HL-60/S4 treated with phorbol 12-myristate 13-acetate at 8.2 ng/mL for 4 days and 3 days (cell line): ENCODE results near the gene CNTNAP3.
"Not testable (repeated sequence)": the region's sequence is repeated elsewhere in the genome, so short reads cannot be mapped to it uniquely, and the experiment has no call there.

ENCODE experiments used
- in situ Hi-C: fragments of 300-500 bp; cut with MboI; formaldehyde crosslinking; loops from 2 replicates; pipeline ENCODE4 v1.15.0; 2022; ENCODE audit warnings: low sequenced_read_pairs

The CNTNAP3 gene

DNA sequence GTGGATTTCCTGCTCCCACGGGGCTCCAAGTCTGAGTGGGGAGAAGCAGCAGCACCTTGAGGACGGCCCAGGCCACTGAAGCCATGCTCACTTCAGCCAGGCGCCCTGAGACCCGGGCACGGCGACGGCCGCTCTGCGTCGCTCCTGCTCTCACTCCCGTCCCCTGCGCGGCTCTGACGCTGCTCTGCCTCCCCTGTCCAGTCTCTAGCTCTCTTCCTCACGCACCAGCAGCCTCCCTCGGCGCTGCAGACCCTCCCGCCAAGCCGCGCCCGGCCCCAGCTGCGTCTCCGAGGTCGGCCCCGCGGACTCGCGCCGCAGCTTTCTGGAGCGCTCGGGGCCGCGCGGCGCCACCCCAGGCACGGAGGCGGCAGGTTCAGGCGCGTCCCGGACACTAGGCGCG lies at the start of gene CNTNAP3:
Gene CNTNAP3 (minus strand): TSS at position 188 of the 400 bp plus-strand sequence. CDS start 103 bp downstream, at position 85.
- in situ Hi-C loops, result not testable (repeated sequence)

DNA sequence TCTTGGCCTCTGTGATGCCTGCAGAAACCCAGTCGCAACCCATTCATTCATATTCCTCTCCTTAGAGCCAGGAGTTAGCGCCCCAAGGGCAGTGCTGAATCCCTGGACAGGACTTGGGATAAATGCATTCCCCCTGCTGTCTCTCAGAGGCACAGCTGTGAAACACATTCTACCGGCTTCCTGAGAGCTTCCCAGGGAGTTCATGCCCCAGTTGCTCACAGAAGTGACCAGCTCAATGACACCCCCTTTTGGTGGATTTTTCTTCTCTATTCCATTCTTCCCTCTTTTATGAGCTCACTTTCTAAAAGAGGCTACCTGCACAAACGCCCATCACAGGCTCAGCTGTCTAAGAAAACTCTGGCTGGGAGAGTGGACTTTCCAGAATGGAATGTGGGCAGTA lies 8.0 kb downstream of the CNTNAP3 start:
- in situ Hi-C loops, result not testable (repeated sequence)

DNA sequence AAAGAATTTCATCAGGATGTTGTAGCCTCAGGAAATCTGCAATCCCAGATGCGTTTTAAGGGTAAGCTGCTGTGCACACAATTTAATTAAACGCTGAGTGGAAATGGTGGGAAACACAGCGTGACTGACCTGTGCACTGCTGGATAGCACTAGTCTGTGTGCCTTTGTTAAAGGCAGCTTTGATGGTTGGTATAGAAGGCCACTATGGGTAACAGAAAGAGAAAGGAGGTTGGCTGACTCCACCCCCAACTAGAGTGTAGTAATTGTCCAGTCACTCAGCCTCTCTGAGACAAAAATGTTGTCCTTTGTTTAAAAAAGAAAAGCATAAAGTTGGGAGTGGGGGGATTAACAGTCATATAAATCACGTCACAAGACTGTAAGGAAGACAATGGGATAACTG lies 45.5 kb downstream of the CNTNAP3 start:
- in situ Hi-C loops, result not testable (repeated sequence)

DNA sequence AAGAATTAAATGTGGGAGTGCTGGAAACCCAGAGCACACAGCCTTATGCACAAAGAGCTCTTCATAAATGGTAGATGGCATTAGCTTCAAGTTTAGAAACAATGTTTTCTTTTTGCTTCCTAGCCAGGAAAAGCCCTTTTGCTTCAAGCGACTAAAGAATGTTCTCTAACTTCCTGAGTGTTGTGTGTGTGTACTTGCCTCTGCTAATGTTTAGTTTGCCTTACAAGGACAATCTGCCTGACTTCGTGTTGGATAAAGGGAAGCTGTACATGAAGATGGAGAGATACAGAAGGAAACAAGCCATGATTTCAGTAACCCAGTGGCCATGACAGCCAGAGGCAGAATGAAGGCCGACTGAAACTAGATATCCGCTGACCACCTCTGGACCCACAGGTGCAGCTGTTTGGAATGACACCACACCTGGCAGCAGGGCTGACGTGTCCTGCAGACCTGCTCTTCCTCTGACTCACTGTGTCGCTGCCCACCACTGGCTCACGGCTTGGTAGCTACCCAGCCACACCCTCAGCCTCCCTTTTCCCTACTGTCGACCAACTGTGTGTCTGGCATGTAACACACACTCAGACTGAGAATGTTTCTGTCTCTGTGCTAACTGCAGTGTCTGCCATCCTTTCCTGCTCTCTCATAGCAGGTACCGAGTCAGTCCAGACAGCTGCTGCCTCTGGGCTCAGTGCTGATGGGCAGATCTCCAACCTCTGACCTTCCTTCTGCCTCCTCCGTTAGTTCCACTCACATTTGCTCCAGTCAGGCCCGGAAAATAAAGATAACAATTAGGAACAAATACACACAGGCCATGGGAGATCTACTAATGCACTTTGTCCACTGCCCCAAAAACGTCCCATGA lies 55.6 kb downstream of the CNTNAP3 start:
- in situ Hi-C loops, result not testable (repeated sequence)

DNA sequence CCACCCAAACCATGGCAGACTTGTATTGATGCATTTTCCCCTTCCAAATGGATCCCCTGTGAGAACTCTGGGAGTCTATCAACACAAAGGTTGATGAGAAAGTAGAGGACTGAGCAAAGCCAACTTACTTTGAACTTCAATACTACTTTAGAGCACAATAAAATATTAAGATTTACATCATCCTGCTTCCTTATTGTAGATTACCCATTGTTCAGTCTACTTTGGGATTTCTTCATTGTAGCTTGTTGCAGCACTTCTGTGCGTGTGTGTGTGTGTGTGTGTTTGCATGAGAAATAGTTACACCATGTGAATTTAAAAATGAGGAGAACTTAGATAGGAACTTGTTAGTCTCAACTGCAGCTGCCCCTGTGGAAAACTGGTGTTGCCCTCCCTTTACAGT lies 72.0 kb downstream of the CNTNAP3 start:
- in situ Hi-C loops, result not testable (repeated sequence)

DNA sequence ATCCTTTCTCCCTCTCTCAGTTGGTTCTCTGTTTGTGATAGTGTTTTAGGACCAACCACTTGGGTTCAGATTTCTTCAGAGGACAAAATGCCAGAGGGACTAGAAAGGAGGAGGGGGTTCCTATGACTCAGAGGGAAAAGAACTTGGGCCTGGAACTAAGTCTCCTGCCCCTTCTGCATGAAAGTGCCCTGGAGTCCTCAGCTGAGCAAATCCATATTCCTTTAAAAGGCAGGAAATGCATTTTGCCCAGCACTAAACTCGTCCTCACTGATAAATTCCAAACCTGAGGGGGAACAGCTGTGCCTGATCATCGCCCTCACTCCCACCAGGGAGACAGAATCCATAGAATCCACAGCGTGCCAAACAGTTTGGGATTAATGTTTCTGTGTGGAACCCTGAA lies 78.2 kb downstream of the CNTNAP3 start:
- in situ Hi-C loops, result not testable (repeated sequence)

DNA sequence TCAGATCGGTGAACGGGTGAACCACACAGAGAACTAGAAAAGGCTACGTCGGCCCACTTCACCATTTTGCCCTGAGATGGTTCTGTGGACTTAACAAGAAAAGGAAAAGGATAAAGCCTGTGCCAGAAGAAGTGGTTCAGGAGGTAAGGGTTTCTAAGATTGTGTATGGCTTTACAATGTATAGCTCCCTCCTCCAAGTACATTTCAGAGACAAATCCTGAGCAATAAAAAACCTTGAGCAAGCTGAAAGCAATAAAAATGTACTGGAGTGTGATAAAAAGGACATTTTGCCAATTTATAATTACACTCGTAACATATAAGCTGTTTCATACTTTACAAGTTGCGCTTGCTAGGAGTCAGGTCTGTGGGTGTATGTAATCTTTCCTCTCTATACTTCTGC lies 81.3 kb downstream of the CNTNAP3 start:
- in situ Hi-C loops, result not testable (repeated sequence)

DNA sequence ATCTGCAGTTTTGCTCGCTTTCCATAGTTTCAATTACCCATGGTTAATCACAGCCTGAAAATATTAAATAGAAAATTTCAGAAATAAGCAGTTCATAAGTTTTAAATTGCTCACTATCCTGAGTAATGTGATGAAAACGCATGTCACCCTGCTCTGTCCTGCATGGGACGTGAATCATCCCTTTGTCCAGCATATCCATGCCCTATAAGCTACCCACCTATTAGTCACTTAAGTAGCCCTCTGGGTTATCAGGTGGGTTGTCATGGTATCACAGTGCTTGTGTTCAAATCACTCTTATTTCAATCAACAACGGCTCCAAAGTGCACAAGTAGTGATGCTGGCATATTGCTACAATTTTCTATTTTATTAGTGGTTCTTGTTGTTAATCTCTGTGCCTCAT lies 82.1 kb downstream of the CNTNAP3 start:
- in situ Hi-C loops, result not testable (repeated sequence)

DNA sequence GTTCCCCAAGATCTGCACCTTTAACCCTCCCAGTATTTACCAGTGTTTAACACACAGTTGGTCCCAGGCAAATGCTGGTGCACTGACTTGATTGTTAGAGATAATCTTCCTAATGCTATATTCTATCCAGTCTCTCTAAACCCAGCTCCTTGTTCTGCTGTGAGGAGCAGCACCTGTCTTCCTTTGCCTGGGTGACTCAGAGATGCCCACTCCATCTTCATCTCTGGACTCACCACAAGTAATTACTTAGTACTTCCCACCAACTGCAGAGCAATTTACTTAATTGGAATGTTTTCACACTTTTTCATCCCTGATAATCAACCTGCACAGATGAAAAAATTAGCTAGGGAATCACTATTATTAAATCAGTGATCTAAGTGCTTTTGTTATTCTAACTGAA lies 87.6 kb downstream of the CNTNAP3 start:
- in situ Hi-C loops, result not testable (repeated sequence)

DNA sequence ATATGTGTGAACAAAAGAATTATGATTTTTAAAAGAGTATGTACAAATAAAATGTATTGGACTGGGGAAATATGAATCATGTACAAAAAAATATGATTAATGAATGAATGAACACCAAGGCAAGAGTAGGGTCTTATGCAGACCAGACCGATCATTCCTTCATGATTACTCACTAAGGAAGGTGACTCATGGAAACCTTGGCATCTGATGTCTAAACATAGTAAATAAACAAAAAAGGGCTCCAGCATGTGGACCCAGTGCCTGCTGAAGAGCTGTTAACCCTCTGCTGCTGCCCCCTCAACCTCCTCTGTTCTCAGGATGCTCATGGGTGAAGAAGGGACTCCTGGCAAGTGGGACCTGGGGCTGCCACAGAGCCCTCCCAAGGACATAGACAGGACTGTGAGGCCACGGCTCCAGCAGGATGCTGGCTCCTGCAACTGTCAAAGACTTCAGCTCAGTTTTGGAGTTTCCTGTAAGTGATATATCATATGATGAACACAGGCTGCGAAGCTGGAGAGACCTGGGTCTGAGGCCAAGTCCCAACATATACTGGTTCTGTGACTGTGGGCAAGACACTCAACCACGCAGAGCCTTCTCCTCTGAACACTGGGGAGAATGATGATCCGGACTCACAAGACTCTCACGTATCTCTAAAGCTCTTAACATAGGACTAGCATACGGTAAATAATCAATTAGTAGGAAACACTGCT lies 89.8 kb downstream of the CNTNAP3 start:
- in situ Hi-C loops, result not testable (repeated sequence)

DNA sequence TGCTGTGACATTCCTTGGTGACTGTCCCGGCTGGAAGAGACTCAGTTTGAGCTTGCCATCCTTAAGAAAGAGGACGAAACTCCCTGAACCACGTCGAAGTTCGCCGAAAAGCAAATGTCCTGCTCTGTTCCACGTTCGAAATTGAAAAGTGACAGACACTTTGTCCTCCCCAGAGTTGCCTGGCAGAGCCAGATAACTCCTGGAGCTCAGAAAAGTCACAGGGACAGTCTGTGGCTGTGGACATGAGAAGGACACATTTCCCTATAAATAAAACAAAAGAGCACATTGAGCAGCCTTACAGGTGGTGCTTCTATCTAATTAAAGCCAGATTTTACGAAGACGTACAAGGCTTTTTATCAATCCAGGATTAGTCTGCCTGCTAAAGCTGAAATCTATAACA lies 116.6 kb downstream of the CNTNAP3 start:
- in situ Hi-C loops, result not testable (repeated sequence)

DNA sequence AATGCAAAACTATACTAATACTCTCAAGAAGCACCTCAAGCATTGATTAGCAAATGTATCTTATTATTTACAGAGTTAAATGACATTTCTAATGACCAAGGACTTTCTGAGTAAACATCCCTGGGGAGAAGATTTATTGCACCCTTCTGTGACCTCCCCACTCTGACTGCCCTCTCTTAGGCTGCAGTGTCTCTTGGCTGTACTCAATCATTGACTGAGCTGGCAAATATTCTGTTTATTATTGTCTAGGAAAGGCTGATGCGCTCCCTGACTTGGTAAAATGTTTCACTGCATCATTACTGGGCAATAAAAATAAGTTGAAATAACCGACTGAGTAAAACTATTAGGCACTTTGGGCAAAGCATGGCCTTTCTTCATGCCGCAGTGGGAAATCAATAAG lies 130.3 kb downstream of the CNTNAP3 start:
- in situ Hi-C loops, result not testable (repeated sequence)

DNA sequence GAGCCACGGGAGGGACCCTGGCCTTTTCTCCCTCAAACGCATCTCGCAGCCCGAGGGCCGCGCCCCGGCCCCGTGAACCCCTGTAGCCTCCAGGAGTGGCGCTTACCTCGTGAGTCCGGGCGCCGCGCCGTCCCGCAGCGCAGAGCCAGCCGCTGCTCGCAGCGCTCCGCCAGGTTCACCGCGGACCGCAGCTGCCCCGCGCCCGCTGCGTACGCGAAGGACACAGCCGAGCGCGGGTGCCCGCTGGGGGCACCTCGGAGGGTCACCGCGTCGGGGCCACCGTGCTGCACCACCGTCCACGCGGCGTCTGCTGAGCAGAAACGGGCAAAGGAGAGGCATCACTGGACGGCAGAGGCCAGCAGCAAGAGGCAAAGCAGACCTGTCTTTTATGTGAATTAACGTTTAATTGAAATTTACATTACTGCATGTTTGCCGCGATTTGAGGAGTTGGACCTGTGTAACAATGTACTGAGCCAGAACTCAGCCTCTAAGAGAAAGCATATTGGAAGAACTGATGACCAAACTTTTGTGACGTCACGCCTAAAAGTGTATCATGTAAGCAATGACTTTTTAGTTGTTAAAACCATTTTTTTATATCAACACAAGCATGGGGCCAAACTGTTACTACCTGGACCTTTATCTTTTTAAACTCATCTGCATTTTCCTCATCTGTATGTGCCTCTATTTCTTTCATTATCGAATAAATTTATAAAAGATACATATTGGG lies 155.0 kb downstream of the CNTNAP3 start:
- in situ Hi-C loops, result not testable (repeated sequence)

DNA sequence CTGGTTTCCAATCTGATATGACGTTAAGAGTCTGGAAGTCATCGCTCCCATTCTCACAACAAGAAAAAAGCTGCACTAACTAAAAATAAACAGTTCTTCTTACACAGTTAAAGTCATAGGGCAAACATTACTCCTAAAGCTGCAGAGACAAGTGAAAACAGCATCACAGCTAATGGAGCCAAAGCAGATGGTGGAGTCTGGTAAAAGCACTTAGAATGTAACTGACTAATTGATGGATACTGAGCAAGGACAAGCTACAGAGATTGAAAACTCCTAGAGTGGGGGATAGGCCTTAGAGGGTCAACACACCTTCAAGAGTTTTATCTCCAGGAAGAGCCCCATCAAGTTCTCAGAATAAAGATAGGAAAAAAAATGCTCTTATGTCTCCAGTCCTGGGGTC lies 166.6 kb downstream of the CNTNAP3 start:
- in situ Hi-C loops, result not testable (repeated sequence)

DNA sequence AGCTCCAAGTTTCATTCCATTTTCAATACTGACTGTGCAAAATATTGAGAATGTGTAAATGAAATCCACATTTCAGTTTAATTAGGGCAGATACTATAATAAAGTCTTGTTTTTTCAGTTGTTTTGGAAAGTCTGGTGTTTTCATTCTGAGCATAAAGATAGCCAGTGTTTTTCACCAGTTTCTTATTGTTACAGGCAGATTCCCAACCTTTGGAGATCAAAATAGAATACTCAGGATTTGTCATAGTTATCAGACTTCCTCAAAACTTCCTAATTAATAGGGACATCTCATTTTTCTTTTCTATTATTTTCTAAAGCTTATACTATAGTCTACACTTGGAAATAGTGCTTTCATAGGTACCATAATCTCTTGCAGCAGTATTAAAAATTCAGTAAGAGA lies 176.2 kb downstream of the CNTNAP3 start:
- in situ Hi-C loops, result not testable (repeated sequence)

DNA sequence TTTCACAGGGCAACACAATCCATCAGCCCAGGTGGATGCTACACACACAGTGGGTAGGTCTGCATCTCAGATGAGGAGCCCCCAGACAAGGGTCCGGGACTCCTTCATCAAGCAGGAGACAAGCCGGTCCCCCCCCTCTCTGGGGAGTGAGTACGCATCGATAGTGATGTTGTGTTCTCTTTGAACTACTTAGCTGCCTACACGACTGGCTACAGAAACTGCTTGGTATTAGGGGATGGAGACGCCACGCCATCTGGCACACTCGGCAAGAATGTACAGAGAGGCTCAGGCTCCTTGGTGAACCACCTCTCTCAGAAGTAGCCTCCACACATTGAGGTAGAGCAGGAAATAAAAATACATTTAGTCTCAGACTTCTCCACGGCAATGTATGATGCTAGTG lies 179.8 kb downstream of the CNTNAP3 start:
- in situ Hi-C loops, result no loop called here

DNA sequence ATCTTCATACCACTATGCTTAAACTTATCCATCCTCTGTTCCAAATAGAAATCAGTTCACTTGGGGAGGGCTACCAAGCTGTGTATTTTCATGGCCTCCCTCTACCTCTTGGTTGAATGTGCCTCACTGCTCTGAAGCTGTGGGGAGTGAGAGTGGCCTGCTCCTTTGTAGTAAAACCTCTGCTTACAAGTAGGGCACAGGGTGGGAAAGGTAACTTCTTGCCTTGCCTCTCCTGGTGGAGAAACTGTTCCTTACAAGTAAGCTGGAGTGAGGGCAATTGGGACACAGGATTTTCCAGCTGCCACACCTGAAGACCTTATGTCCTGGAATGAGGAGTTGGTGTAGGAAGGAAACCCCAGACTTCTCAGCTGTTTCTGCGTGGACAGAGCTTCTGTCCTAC lies 190.8 kb downstream of the CNTNAP3 start:
- in situ Hi-C loops, result not testable (repeated sequence)

DNA sequence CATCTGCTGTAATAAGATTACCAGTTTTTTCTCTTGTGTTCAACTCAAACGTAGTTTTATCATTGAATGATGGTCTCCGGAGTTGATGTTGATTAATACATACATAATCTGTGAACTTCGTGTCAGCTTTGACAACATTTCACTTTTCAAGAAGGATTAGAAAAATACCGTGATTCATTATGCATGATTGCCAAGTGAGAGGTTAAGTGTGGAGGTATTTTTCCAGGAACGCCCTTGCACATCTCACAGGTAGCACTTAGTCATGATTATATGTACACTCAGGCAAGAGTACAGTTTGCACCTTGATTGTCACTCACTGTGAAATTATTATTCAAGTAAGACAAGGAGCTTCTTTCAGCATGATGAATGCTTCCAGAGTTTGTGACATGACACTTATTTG lies 202.7 kb downstream of the CNTNAP3 start:
- in situ Hi-C loops, result not testable (repeated sequence)

DNA sequence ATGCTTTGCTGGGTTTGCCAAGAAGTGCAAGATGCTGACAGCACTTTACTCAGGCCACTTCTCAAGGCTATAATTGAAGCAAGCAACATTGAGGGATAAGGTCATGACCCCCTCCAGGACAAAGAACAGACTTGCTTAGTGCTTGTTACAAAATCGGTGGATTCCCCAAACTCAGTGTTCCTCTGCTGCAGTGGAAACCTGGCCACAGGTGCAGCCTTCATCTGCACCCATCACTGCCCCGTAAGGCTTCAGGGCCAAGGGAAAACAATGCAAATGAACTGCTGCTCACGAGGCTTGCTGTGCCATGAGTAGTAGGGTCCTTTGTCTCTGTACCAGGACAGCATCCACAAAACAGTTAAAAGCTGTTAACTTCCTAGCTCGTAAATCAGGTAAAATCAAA lies 205.4 kb downstream of the CNTNAP3 start:
- in situ Hi-C loops, result not testable (repeated sequence)

DNA sequence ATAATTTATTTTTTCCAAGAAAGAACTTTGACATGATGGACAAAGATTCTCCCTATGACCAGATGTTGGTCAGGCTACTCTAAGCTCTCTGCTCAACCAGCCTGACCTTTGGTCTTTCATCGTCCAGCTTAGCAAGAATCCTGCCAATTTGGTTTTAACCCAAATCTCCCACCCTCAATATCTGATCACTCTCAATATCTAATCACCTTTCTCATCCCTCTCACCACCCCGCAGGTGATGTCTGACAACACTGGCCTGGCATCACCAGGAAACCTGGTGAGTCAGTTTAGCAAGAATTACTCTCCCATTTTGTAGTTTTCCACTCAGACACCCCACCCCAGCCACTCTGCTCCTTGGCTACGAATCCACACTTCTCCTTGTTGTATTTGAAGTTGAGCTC lies 207.9 kb downstream of the CNTNAP3 start:
- in situ Hi-C loops, result not testable (repeated sequence)

DNA sequence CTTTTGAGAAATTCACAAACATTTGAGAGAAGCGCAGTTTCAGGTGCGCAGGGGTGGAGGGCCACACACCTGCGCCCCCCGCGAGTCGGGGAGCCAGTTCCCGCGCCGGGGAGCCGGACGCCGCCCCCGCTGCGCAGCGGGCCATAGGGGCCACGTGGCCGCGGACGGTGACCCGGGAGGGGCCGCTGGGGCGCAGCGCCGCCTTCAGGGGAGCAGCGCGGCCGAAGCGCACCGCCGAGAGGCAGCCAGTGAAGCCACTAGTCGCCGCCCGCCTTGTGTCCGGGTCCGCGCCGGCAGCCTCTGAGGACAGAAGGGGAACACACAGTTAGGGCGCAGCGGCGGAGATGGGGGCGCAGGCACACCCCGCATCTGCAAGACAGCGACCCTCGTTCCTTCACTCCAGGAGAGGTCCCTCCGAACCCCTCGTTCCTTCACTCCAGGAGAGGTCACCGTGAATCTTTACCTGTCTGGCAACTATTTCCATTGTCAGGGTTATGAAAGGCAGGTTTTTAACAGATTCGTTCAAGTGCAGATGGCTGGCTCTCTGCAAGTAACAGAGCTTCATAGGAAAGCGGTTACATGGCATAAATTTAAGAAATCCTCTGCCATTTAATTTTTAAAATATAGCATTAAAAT lies 209.2 kb downstream of the CNTNAP3 start:
- in situ Hi-C loops, result not testable (repeated sequence)
